GM23338 (cell line): ENCODE data around the gene ARID4A. TPM values are rescaled to one million over a fixed set of nuclear protein-coding genes. Genes with fewer than 3 reads are reported as not detected.

Source experiments
- ATAC-seq: fragments of 200-7000 bp; cut with Tn5 transposase; 3 replicates; pipeline ENCODE4 v1.9.1; 2020
- DNase-seq: peaks from one replicate; pipeline ENCODE4 v3.0.0-alpha.2; 2015; ENCODE audit warnings: low spot score
- H2AFZ ChIP-seq: fragments of 200-600 bp; sonication (generic); 2 replicates; pipeline ENCODE4 v1.8.0; 2016; ENCODE audit warnings: antibody characterized with exemption, mild to moderate bottlenecking, moderate library complexity
- H3F3A ChIP-seq: fragments of 200-600 bp; sonication (generic); replicated peaks from 2 replicates; pipeline ENCODE4 v1.8.0; 2017; ENCODE audit warnings: antibody characterized with exemption, mixed run types, low read depth
- H3K27ac ChIP-seq: fragments of 200-600 bp; sonication (generic); 2 replicates; pipeline ENCODE4 v1.6.1; 2016; ENCODE audit warnings: low read depth
- H3K27me3 ChIP-seq: fragments of 200-600 bp; sonication (generic); 2 replicates; pipeline ENCODE4 v1.8.0; 2016; ENCODE audit warnings: mild to moderate bottlenecking, mixed run types, moderate library complexity; ENCODE audit not compliant: insufficient read depth
- H3K36me3 ChIP-seq: fragments of 200-600 bp; sonication (generic); 2 replicates; pipeline ENCODE4 v1.8.0; 2016; ENCODE audit warnings: mild to moderate bottlenecking; ENCODE audit not compliant: insufficient read depth
- H3K4me1 ChIP-seq: fragments of 200-600 bp; sonication (generic); 2 replicates; pipeline ENCODE4 v1.8.0; 2016; ENCODE audit warnings: mild to moderate bottlenecking, moderate library complexity; ENCODE audit not compliant: insufficient read depth
- H3K4me2 ChIP-seq: fragments of 200-600 bp; sonication (generic); 2 replicates; pipeline ENCODE4 v1.7.1; 2017; ENCODE audit warnings: mixed run types
- H3K4me3 ChIP-seq: fragments of 200-600 bp; sonication (generic); 2 replicates; pipeline ENCODE4 v1.6.1; 2016; ENCODE audit warnings: mixed run types
- H3K79me2 ChIP-seq: fragments of 200-600 bp; sonication (generic); replicated peaks from 2 replicates; pipeline ENCODE4 v1.8.0; 2017; ENCODE audit warnings: mild to moderate bottlenecking; ENCODE audit not compliant: insufficient read depth
- H3K9me2 ChIP-seq: fragments of 200-600 bp; sonication (generic); 2 replicates; pipeline ENCODE4 v1.8.0; 2017; ENCODE audit not compliant: insufficient read depth
- H4K20me1 ChIP-seq: fragments of 200-600 bp; sonication (generic); replicated peaks from 2 replicates; pipeline ENCODE4 v1.8.0; 2017; ENCODE audit warnings: mild to moderate bottlenecking; ENCODE audit not compliant: insufficient read depth
- H3K27ac Mint-ChIP-seq: 2 replicates; pipeline ENCODE4 v1.8.0; 2020; ENCODE audit warnings: inconsistent platforms, mild to moderate bottlenecking, moderate library complexity, mixed read lengths
- H3K27me3 Mint-ChIP-seq: 3 replicates; pipeline ENCODE4 v1.8.0; 2022; ENCODE audit warnings: low read depth, mild to moderate bottlenecking, moderate library complexity, mixed read lengths, inconsistent platforms; ENCODE audit not compliant: insufficient read depth, poor library complexity
- H3K36me3 Mint-ChIP-seq: 3 replicates; pipeline ENCODE4 v1.8.0; 2021; ENCODE audit warnings: low read depth, mild to moderate bottlenecking, inconsistent platforms, moderate library complexity, mixed read lengths
- H3K4me1 Mint-ChIP-seq: 3 replicates; pipeline ENCODE4 v1.8.0; 2020; ENCODE audit warnings: mild to moderate bottlenecking, inconsistent platforms, mixed read lengths
- H3K4me3 Mint-ChIP-seq: 3 replicates; pipeline ENCODE4 v1.8.0; 2021; ENCODE audit warnings: moderate library complexity, mild to moderate bottlenecking, inconsistent platforms, mixed read lengths
- H3K9me3 Mint-ChIP-seq: 3 replicates; pipeline ENCODE4 v1.8.0; 2020; ENCODE audit warnings: moderate library complexity, mild to moderate bottlenecking, inconsistent platforms, mixed read lengths
- CREB1 ChIP-seq: fragments of 250-450 bp; sonication (Bioruptor Pico); IDR thresholded peaks from 2 replicates; pipeline ENCODE4 v1.5.0; 2020; ENCODE audit warnings: low read depth, mild to moderate bottlenecking, moderate library complexity
- ETS1 ChIP-seq: IDR thresholded peaks from 2 replicates; pipeline ENCODE4 v1.6.1; 2016; ENCODE audit warnings: antibody characterized with exemption
- STAT1 ChIP-seq: IDR thresholded peaks from one replicate; pipeline ENCODE4 v1.6.1; 2016; ENCODE audit warnings: antibody characterized with exemption; ENCODE audit not compliant: unreplicated experiment
- ZNF331 ChIP-seq: fragments of 250-450 bp; sonication (Bioruptor Pico); IDR thresholded peaks from 2 replicates; pipeline ENCODE4 v1.5.0; 2020; ENCODE audit warnings: low read depth, mild to moderate bottlenecking, moderate library complexity
- polyA plus RNA-seq: library from polyadenylated mRNA; unstranded; fragments of >200 nt; fragmentation: Nextera tagmentation; extraction: Ambion mirVana; gene quantifications from 2 replicates; pipeline ENCODE4 v1.2.1, GENCODE V29; 2016
- total RNA-seq: library from RNA; depleted of rRNA; stranded (reverse); fragments of >200 nt; shearing (Covaris generic); gene quantifications from 2 replicates; pipeline ENCODE4 v1.2.3, GENCODE V29; 2014
- TF ChIP-seq, protein P1 (sequence below): fragments of 250-450 bp; sonication (Bioruptor Pico); IDR thresholded peaks from 2 replicates; pipeline ENCODE4 v1.5.0; 2020; ENCODE audit warnings: mild to moderate bottlenecking, moderate library complexity

ARID4A gene
- total and polyA plus RNA-seq, 2 experiments from 2014 or later, result 9.1 to 25.4 TPM

DNA sequence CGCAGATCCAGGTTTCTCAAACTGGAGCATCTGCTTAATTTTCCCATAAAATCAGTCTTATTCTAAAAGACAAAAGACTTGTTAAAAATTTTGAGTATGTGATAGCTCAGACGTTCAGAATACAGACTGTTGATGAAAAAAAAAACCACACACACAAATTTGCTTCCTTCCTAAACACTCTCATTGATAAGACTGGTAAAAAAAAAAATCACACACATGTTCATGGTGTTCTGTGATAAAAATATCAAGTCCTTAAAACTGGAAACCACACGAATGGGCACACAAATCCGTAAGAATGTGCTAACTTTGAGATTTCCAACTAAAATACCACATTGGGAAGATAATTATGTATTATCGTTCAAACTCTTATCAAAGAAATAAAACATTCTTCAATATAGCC is 6.7 kb upstream of the ARID4A start:
- Histone ChIP-seq H3K79me2 (peaks cover 98% of the 10 kb centered on the region), H3K4me3 (no peak overlapping the region), H3K4me2 (no peak overlapping the region), H3F3A (0 out of 2 replicates have a peak, but pooled peaks cover 2% of the 10 kb centered on the region), H3K27ac (no peak overlapping the region), H3K27me3 (no peaks in the 10 kb centered on the region), H3K9me2 (no peaks in the 10 kb centered on the region), H3K4me1 (peaks cover 8% of the 10 kb centered on the region; the same call in 1 of the 2 replicates), H2AFZ (no peak overlapping the region), H4K20me1 (peaks cover 22% of the 10 kb centered on the region), H3K36me3 (peaks cover 36% of the 10 kb centered on the region; the same call in 1 of the 2 replicates)
- DNase-seq (no peak), ATAC-seq (no peak)
- Mint-ChIP-seq H3K4me1 (peaks cover 2% of the 10 kb centered on the region; the same call in 1 of the 3 replicates), H3K27ac (no peak overlapping the region), H3K4me3 (no peak overlapping the region), H3K9me3 (no peaks in the 10 kb centered on the region), H3K27me3 (no peaks in the 10 kb centered on the region), H3K36me3 (peaks cover 73% of the 10 kb centered on the region)
- TF ChIP-seq CREB1 (CRISPR knock-in tag) (no peak), STAT1 (no peak), ETS1 (no peak), ZNF331 (CRISPR knock-in tag) (no peak)
- TF ChIP-seq, protein P1, sequence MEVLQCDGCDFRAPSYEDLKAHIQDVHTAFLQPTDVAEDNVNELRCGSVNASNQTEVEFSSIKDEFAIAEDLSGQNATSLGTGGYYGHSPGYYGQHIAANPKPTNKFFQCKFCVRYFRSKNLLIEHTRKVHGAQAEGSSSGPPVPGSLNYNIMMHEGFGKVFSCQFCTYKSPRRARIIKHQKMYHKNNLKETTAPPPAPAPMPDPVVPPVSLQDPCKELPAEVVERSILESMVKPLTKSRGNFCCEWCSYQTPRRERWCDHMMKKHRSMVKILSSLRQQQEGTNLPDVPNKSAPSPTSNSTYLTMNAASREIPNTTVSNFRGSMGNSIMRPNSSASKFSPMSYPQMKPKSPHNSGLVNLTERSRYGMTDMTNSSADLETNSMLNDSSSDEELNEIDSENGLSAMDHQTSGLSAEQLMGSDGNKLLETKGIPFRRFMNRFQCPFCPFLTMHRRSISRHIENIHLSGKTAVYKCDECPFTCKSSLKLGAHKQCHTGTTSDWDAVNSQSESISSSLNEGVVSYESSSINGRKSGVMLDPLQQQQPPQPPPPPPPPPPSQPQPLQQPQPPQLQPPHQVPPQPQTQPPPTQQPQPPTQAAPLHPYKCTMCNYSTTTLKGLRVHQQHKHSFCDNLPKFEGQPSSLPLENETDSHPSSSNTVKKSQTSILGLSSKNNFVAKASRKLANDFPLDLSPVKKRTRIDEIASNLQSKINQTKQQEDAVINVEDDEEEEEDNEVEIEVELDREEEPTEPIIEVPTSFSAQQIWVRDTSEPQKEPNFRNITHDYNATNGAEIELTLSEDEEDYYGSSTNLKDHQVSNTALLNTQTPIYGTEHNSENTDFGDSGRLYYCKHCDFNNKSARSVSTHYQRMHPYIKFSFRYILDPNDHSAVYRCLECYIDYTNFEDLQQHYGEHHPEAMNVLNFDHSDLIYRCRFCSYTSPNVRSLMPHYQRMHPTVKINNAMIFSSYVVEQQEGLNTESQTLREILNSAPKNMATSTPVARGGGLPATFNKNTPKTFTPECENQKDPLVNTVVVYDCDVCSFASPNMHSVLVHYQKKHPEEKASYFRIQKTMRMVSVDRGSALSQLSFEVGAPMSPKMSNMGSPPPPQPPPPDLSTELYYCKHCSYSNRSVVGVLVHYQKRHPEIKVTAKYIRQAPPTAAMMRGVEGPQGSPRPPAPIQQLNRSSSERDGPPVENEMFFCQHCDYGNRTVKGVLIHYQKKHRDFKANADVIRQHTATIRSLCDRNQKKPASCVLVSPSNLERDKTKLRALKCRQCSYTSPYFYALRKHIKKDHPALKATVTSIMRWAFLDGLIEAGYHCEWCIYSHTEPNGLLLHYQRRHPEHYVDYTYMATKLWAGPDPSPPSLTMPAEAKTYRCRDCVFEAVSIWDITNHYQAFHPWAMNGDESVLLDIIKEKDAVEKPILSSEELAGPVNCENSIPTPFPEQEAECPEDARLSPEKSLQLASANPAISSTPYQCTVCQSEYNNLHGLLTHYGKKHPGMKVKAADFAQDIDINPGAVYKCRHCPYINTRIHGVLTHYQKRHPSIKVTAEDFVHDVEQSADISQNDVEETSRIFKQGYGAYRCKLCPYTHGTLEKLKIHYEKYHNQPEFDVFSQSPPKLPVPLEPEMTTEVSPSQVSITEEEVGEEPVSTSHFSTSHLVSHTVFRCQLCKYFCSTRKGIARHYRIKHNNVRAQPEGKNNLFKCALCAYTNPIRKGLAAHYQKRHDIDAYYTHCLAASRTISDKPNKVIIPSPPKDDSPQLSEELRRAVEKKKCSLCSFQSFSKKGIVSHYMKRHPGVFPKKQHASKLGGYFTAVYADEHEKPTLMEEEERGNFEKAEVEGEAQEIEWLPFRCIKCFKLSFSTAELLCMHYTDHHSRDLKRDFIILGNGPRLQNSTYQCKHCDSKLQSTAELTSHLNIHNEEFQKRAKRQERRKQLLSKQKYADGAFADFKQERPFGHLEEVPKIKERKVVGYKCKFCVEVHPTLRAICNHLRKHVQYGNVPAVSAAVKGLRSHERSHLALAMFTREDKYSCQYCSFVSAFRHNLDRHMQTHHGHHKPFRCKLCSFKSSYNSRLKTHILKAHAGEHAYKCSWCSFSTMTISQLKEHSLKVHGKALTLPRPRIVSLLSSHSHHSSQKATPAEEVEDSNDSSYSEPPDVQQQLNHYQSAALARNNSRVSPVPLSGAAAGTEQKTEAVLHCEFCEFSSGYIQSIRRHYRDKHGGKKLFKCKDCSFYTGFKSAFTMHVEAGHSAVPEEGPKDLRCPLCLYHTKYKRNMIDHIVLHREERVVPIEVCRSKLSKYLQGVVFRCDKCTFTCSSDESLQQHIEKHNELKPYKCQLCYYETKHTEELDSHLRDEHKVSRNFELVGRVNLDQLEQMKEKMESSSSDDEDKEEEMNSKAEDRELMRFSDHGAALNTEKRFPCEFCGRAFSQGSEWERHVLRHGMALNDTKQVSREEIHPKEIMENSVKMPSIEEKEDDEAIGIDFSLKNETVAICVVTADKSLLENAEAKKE (CRISPR knock-in tag), result no peak
